IPS-15b (cell line): ENCODE results near the gene SMPDL3A.

Experiments
- H3K27me3 ChIP-seq: one replicate; pipeline ENCODE4 v1.6.1; 2013; ENCODE audit warnings: low read length; ENCODE audit not compliant: control insufficient read depth, insufficient read depth
- H3K36me3 ChIP-seq: one replicate; pipeline ENCODE4 v1.6.1; 2013; ENCODE audit warnings: low read length; ENCODE audit not compliant: control insufficient read depth, insufficient read depth
- H3K4me1 ChIP-seq: one replicate; pipeline ENCODE4 v1.6.1; 2013; ENCODE audit warnings: mild to moderate bottlenecking, low read length; ENCODE audit not compliant: control insufficient read depth, insufficient read depth
- H3K4me3 ChIP-seq: one replicate; pipeline ENCODE4 v1.5.1; 2013; ENCODE audit warnings: low read depth, low read length
- H3K9ac ChIP-seq: one replicate; pipeline ENCODE4 v1.6.1; 2013; ENCODE audit warnings: low read depth, mild to moderate bottlenecking, low read length
- H3K9me3 ChIP-seq: one replicate; pipeline ENCODE4 v1.6.1; 2013; ENCODE audit warnings: mild to moderate bottlenecking, low read length; ENCODE audit not compliant: control insufficient read depth, insufficient read depth

Gene SMPDL3A

GRCh38 chr6:122838060-122838780 is 49.2 kb downstream of the SMPDL3A start:
- Histone ChIP-seq H3K9ac (no peak overlapping the region), H3K4me1 (peaks cover 7% of the 10 kb centered on the region), H3K36me3 (no peaks in the 10 kb centered on the region), H3K9me3 (no peaks in the 10 kb centered on the region), H3K27me3 (peaks cover 2% of the 10 kb centered on the region), H3K4me3 (no peak overlapping the region)

- no peaks in the 10 kb centered on the region for H3K4me1 ChIP-seq
- peaks cover 2% of the 10 kb centered on the region for H3K27me3 ChIP-seq
- no peak overlapping the region for H3K4me3 ChIP-seq
- H3K9ac ChIP-seq: no peak overlapping the region
- H3K9me3 ChIP-seq: no peaks in the 10 kb centered on the region
- no peaks in the 10 kb centered on the region for H3K36me3 ChIP-seq
These were observed 50.4 kb downstream of the SMPDL3A start for GRCh38 chr6:122839472-122839871.

- H3K9me3 ChIP-seq: no peaks in the 10 kb centered on the region
- H3K4me1 ChIP-seq: no peaks in the 10 kb centered on the region
- no peaks in the 10 kb centered on the region for H3K36me3 ChIP-seq
- no peak overlapping the region for H3K9ac ChIP-seq
- H3K4me3 ChIP-seq: no peak overlapping the region
- H3K27me3 ChIP-seq: peaks cover 2% of the 10 kb centered on the region
These were observed 50.8 kb downstream of the SMPDL3A start for GRCh38 chr6:122839906-122840305.

GRCh38 chr6:122845464-122845863 is 56.4 kb downstream of the SMPDL3A start:
- H3K9me3 ChIP-seq: no peaks in the 10 kb centered on the region
- H3K27me3 ChIP-seq: no peaks in the 10 kb centered on the region
- no peak overlapping the region for H3K4me3 ChIP-seq
- no peaks in the 10 kb centered on the region for H3K36me3 ChIP-seq
- H3K9ac ChIP-seq: no peak overlapping the region
- peaks cover 5% of the 10 kb centered on the region for H3K4me1 ChIP-seq

- Histone ChIP-seq H3K9me3 (no peaks in the 10 kb centered on the region), H3K4me1 (peaks cover 7% of the 10 kb centered on the region), H3K27me3 (no peaks in the 10 kb centered on the region), H3K9ac (no peak overlapping the region), H3K4me3 (no peak overlapping the region), H3K36me3 (no peaks in the 10 kb centered on the region)
These were observed 57.0 kb downstream of the SMPDL3A start for GRCh38 chr6:122845916-122846612.

GRCh38 chr6:122853259-122853995 is 64.4 kb downstream of the SMPDL3A start:
- H3K36me3 ChIP-seq: no peaks in the 10 kb centered on the region
- H3K4me1 ChIP-seq: peaks cover 3% of the 10 kb centered on the region
- no peaks in the 10 kb centered on the region for H3K9me3 ChIP-seq
- H3K4me3 ChIP-seq: no peak overlapping the region
- H3K9ac ChIP-seq: no peak overlapping the region
- H3K27me3 ChIP-seq: no peaks in the 10 kb centered on the region
